K562 (cell line): ENCODE measurements around the gene RPL11. TPM values are rescaled to one million over a fixed set of nuclear protein-coding genes. Genes with fewer than 3 reads are reported as not detected.

ENCODE experiments used
- CBX1 ChIP-seq: sonication (generic); IDR thresholded peaks from 2 replicates; pipeline ENCODE4 v1.6.1; 2016; ENCODE audit warnings: antibody characterized with exemption, low read depth, mild to moderate bottlenecking
- CHD1 ChIP-seq: fragments of 200-600 bp; sonication (generic); IDR thresholded peaks from one replicate; pipeline ENCODE4 v1.6.1; 2012; ENCODE audit warnings: mild to moderate bottlenecking, moderate library complexity, low read length, inconsistent platforms
- ELF2 ChIP-seq: fragments of 250-450 bp; sonication (Bioruptor Pico); IDR thresholded peaks from 2 replicates; pipeline ENCODE4 v1.5.0; 2021; ENCODE audit warnings: mild to moderate bottlenecking
- FOXA3 ChIP-seq, 2 experiments: fragments of 450-650 bp in 1 of 2; sonication (generic) in 1 of 2; formaldehyde crosslinking; IDR thresholded peaks in 1 of 2; conservative IDR thresholded peaks in 1 of 2; 2 replicates each; pipeline versions ENCODE4 v1.4.0 to v1.8.0; 2020 to 2022; ENCODE audit warnings: mild to moderate bottlenecking in 2 of 2, missing genetic modification reagents in 1 of 2
- GATAD2B ChIP-seq: fragments of 450-650 bp; IDR thresholded peaks from 2 replicates; pipeline ENCODE4 v1.6.1; 2017; ENCODE audit warnings: mild to moderate bottlenecking, borderline replicate concordance
- KAT2B ChIP-seq: IDR thresholded peaks from one replicate; pipeline ENCODE4 v1.6.1; 2012; ENCODE audit warnings: low read depth, mild to moderate bottlenecking, control low read depth, inconsistent platforms, low read length, moderate library complexity
- MEF2D ChIP-seq: conservative IDR thresholded peaks from 2 replicates; pipeline ENCODE4 v1.6.1; 2016; ENCODE audit warnings: low read depth, missing genetic modification characterization, missing compliant biosample characterization
- MYC ChIP-seq, 2 experiments: fragments of 250-450 bp in 1 of 2; sonication (Bioruptor Pico) in 1 of 2; IDR thresholded peaks; 2 replicates each; pipeline versions ENCODE4 v1.5.1 to v1.6.1; 2012 to 2021; ENCODE audit warnings: low read depth in 2 of 2, borderline replicate concordance in 1 of 2, improper control_type of control experiment in 1 of 2, low read length in 1 of 2, mild to moderate bottlenecking in 1 of 2, moderate library complexity in 1 of 2
- OTX1 ChIP-seq: fragments of 450-650 bp; formaldehyde crosslinking; IDR thresholded peaks from 2 replicates; pipeline ENCODE4 v1.4.0; 2022; ENCODE audit warnings: mild to moderate bottlenecking
- RREB1 ChIP-seq: fragments of 250-450 bp; sonication (Bioruptor Pico); IDR thresholded peaks from 2 replicates; pipeline ENCODE4 v1.4.0; 2020
- TRIM24 ChIP-seq, 2 experiments: fragments of 450-650 bp; IDR thresholded peaks; 2 replicates each; pipeline ENCODE4 v1.6.1; 2016
- VEZF1 ChIP-seq: fragments of 200-800 bp; sonication (Bioruptor generic); IDR thresholded peaks from 2 replicates; pipeline ENCODE4 v1.6.1; 2017; ENCODE audit warnings: missing genetic modification characterization, missing compliant biosample characterization
- polyA plus RNA-seq, 8 experiments: library from polyadenylated mRNA; depleted of rRNA in 4 of 8; stranded (reverse) in 5 of 8; unstranded in 3 of 8; fragments of >200 nt; fragmentation: Nextera tagmentation in 2 of 8; fragmentation: Illumina TruSeq in 1 of 8; extraction: Ambion mirVana in 2 of 8; extraction: Trizol in 1 of 8; gene quantifications; 2 replicates each; pipeline versions ENCODE4 v1.2.1 to v1.2.3, GENCODE V29; 2011 to 2014; ENCODE audit warnings: inconsistent platforms in 1 of 8, missing spikeins in 1 of 8
- total RNA-seq, 7 experiments: library from RNA; depleted of rRNA in 6 of 7; stranded (reverse); fragments of >200 nt in 6 of 7; fragmentation: Illumina TruSeq in 2 of 7; extraction: Trizol in 2 of 7; gene quantifications; 2 replicates each; pipeline versions ENCODE4 v1.2.1 to v1.2.3, GENCODE V29; 2011 to 2021; ENCODE audit warnings: low replicate concordance in 1 of 7
- TF ChIP-seq, protein P1 (sequence below): fragments of 250-450 bp; sonication (Bioruptor Pico); IDR thresholded peaks from 2 replicates; pipeline ENCODE4 v1.9.0; 2021; ENCODE audit warnings: mild to moderate bottlenecking

RPL11 gene
- total and polyA plus RNA-seq, 9 of the 15 experiments (the other 6 are each of a cell fraction or from before 2014, with no cell fraction given) = 1,781 to 4,526 (median 3,111) TPM

DNA sequence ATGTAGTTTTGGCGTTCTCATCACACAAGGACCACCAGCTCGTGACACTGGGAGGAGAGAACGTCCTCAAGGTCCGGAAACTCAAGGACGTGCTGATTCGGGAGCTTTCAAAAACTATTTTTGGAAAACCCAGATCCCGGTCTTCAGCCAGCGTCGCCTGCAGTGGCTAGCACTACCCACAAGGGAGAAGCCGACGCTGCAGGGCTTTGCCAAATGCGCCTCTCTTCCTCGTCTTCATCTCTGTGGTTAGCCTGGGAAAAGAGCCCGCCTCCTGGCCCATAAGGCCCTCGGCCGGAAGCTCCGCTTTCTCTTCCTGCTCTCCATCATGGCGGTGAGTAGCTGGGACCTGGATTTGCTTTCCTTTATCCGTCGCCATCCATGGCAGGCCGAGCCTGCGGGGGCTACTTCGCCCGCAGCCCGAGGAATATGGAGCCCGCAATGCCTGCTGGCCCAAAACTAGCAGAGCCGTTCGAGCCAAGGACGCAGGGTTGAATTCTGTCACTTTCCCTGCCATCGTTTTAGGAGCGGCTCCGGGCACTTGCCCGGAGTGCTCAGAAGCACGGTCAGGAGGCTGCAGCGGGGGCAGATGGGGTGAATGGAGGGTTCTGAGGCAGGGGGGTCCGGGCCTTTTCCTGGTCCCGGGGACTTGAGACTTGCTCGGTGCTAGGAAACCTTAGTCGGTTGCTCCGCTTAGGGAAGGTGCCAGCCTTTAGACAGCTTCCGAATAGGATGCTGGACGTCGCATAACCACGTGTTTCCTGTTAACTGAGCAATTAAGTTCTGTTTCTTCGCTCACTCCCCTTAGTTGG lies at the start of gene RPL11 (continued):
- peak; percentile 86; the same call in 1 of the 2 replicates for TF ChIP-seq CBX1
- peak; percentile 85 for TF ChIP-seq MEF2D
- TF ChIP-seq ELF2 (CRISPR knock-in tag) = peak; percentile 92
- 0 out of 2 replicates have a peak, but pooled peaks have one; percentile 69 for TF ChIP-seq OTX1 (CRISPR knock-in tag)
- TF ChIP-seq RREB1 (CRISPR knock-in tag) = peak; percentile 61; the same call in 1 of the 2 replicates
- 0 out of 4 replicates have a peak, but pooled peaks of 1 of the 2 experiments have one; percentile 11 for TF ChIP-seq FOXA3 (CRISPR knock-in tag; conservative IDR thresholded peaks at IDR 0.05 in 1 of 2, IDR thresholded peaks at IDR 0.05 in 1 of 2)
- TF ChIP-seq CHD1 = peak; percentile 100
- TF ChIP-seq GATAD2B = peak; percentile 73; the same call in 1 of the 2 replicates
- TF ChIP-seq TRIM24 (IDR thresholded peaks at IDR 0.05) = 0 out of 4 replicates have a peak, but pooled peaks of 1 of the 2 experiments have one; percentile 5
- peak; percentile 77 for TF ChIP-seq KAT2B
- peak; percentile 98 for TF ChIP-seq MYC (IDR thresholded peaks at IDR 0.05; ENCODE audit: low read depth, low read length)
- peak; percentile 95 for TF ChIP-seq MYC (CRISPR knock-in tag; IDR thresholded peaks at IDR 0.05; ENCODE audit: borderline replicate concordance, low read depth)
- TF ChIP-seq VEZF1 (CRISPR knock-in tag) = peak; percentile 45; the same call in 1 of the 2 replicates
- TF ChIP-seq, protein P1, sequence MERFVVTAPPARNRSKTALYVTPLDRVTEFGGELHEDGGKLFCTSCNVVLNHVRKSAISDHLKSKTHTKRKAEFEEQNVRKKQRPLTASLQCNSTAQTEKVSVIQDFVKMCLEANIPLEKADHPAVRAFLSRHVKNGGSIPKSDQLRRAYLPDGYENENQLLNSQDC = peak; percentile 79; the same call in 1 of the 2 replicates
